Thymus (tissue), 11 donors: ENCODE measurements around the gene OXSR1. TPM values are rescaled to one million over a fixed set of nuclear protein-coding genes. Genes with fewer than 3 reads are reported as not detected.

Experiments
- DNase-seq, 9 donors: peaks; one replicate each; pipeline ENCODE4 v3.0.0-alpha.2; 2013; ENCODE audit warnings: low spot score in 9 of 9, low read depth in 6 of 9, missing footprints in 1 of 9
- H3K27ac ChIP-seq, 2 donors: one replicate each; pipeline ENCODE4 v1.5.1; 2013; ENCODE audit warnings: control low read depth in 1 of 2, low read depth in 1 of 2, low read length in 1 of 2, mild to moderate bottlenecking in 1 of 2, moderate library complexity in 1 of 2
- H3K27me3 ChIP-seq, 2 donors: one replicate each; pipeline ENCODE4 v1.5.1; 2013; ENCODE audit warnings: low read length in 1 of 2; ENCODE audit not compliant: control insufficient read depth in 2 of 2, insufficient read depth in 1 of 2
- H3K36me3 ChIP-seq, 2 donors: one replicate each; pipeline ENCODE4 v1.5.1; 2013; ENCODE audit warnings: low read length in 1 of 2, mild to moderate bottlenecking in 1 of 2, moderate library complexity in 1 of 2; ENCODE audit not compliant: control insufficient read depth in 2 of 2, insufficient read depth in 2 of 2
- H3K4me1 ChIP-seq, 2 donors: one replicate each; pipeline ENCODE4 v1.5.1; 2013; ENCODE audit warnings: low read length in 2 of 2; ENCODE audit not compliant: control insufficient read depth in 2 of 2, insufficient read depth in 2 of 2
- H3K4me3 ChIP-seq, 2 donors: one replicate each; pipeline ENCODE4 v1.5.1; 2013; ENCODE audit warnings: low read length in 2 of 2, control low read depth in 1 of 2, mild to moderate bottlenecking in 1 of 2
- H3K9me3 ChIP-seq, 2 donors: one replicate each; pipeline ENCODE4 v1.5.1; 2013; ENCODE audit warnings: low read length in 1 of 2, mild to moderate bottlenecking in 1 of 2; ENCODE audit not compliant: control insufficient read depth in 2 of 2, insufficient read depth in 1 of 2
- WGBS: extraction: QIAGEN DNeasy Blood & Tissue Kit; methylation state at CpG from one replicate; pipeline ENCODE4 v1.1.7; 2013; 5-methylcytosine and 5-hydroxymethylcytosine counted together
- polyA plus RNA-seq: library from polyadenylated mRNA; stranded (reverse); fragments of 200-250 nt; gene quantifications from one replicate; pipeline ENCODE4 v1.2.3, GENCODE V29; 2013
- total RNA-seq: library from RNA; stranded (reverse); fragments of 120-200 nt; gene quantifications from one replicate; pipeline ENCODE4 v1.2.4, GENCODE V29; 2013
- donor health status: healthy.

Gene OXSR1
- total and polyA plus RNA-seq, 2 donors, result 23.0 to 33.0 TPM

GRCh38 chr3:38140326-38141172 lies 24.8 kb upstream of the OXSR1 start:
- H3K27ac ChIP-seq, result no peak overlapping the region
- 98% methylated on average over 13 of the region's 13 CpGs for WGBS
- no peaks in the 10 kb centered on the region for H3K9me3 ChIP-seq
- H3K4me1 ChIP-seq, result peaks cover 22 to 36% of the 10 kb centered on the region in 2 donors
- DNase-seq, result no peak
- H3K4me3 ChIP-seq, result no peak overlapping the region
- H3K27me3 ChIP-seq, result no peaks in the 10 kb centered on the region
- H3K36me3 ChIP-seq, result peaks cover 23 to 24% of the 10 kb centered on the region in 2 donors

GRCh38 chr3:38141173-38141951 lies 24.0 kb upstream of the OXSR1 start:
- WGBS, result 97% methylated on average over 7 of the region's 7 CpGs
- H3K4me3 ChIP-seq, result no peak overlapping the region
- peaks cover 23 to 24% of the 10 kb centered on the region in 2 donors for H3K36me3 ChIP-seq
- peaks cover 18 to 29% of the 10 kb centered on the region in 2 donors for H3K4me1 ChIP-seq
- H3K27me3 ChIP-seq, result no peaks in the 10 kb centered on the region
- no peak overlapping the region for H3K27ac ChIP-seq
- no peak for DNase-seq
- H3K9me3 ChIP-seq, result no peaks in the 10 kb centered on the region

GRCh38 chr3:38141952-38142273 lies 23.4 kb upstream of the OXSR1 start:
- H3K27ac ChIP-seq, result no peak overlapping the region
- H3K4me1 ChIP-seq, result peaks cover 18 to 29% of the 10 kb centered on the region in 2 donors
- H3K36me3 ChIP-seq, result peaks cover 23 to 24% of the 10 kb centered on the region in 2 donors
- DNase-seq, result no peak
- no peak overlapping the region for H3K4me3 ChIP-seq
- H3K27me3 ChIP-seq, result no peaks in the 10 kb centered on the region
- 97% methylated on average over 2 of the region's 2 CpGs for WGBS
- H3K9me3 ChIP-seq, result no peaks in the 10 kb centered on the region

GRCh38 chr3:38142959-38143358 lies 22.4 kb upstream of the OXSR1 start:
- Histone ChIP-seq H3K36me3 (peaks cover 23 to 24% of the 10 kb centered on the region in 2 donors), H3K27ac (no peak overlapping the region), H3K9me3 (no peaks in the 10 kb centered on the region), H3K27me3 (no peaks in the 10 kb centered on the region), H3K4me1 (peaks cover 14 to 22% of the 10 kb centered on the region in 2 donors), H3K4me3 (no peak overlapping the region)
- 92% methylated on average over 1 of the region's 1 CpG for WGBS
- DNase-seq, result no peak

- no peak overlapping the region for H3K27ac ChIP-seq
- H3K27me3 ChIP-seq, result no peaks in the 10 kb centered on the region
- H3K4me1 ChIP-seq, result peaks cover 11 to 18% of the 10 kb centered on the region in 2 donors
- H3K36me3 ChIP-seq, result peaks cover 23 to 24% of the 10 kb centered on the region in 2 donors
- 78% methylated on average over 3 of the region's 3 CpGs for WGBS
- H3K9me3 ChIP-seq, result no peaks in the 10 kb centered on the region
- no peak overlapping the region for H3K4me3 ChIP-seq
- no peak for DNase-seq
Measured at GRCh38 chr3:38143511-38143910, 21.8 kb upstream of the OXSR1 start.

GRCh38 chr3:38146504-38146903 lies 18.8 kb upstream of the OXSR1 start:
- Histone ChIP-seq H3K27ac (no peak overlapping the region), H3K4me1 (peaks cover 0 to 7% of the 10 kb centered on the region in 2 donors), H3K27me3 (no peaks in the 10 kb centered on the region), H3K9me3 (no peaks in the 10 kb centered on the region), H3K4me3 (no peak overlapping the region), H3K36me3 (peaks cover 9 to 11% of the 10 kb centered on the region in 2 donors)
- 97% methylated on average over 2 of the region's 2 CpGs for whole genome bisulfite sequencing
- no peak for DNase-seq

GRCh38 chr3:38147421-38147820 lies 17.9 kb upstream of the OXSR1 start:
- Histone ChIP-seq H3K4me3 (no peak overlapping the region), H3K27ac (no peak overlapping the region), H3K4me1 (peaks cover 0 to 7% of the 10 kb centered on the region in 2 donors), H3K9me3 (no peaks in the 10 kb centered on the region), H3K27me3 (no peaks in the 10 kb centered on the region), H3K36me3 (peaks cover 0 to 2% of the 10 kb centered on the region in 2 donors)
- WGBS, result 93% methylated on average over 3 of the region's 3 CpGs
- no peak for DNase-seq

- H3K4me1 ChIP-seq, result peaks cover 0 to 7% of the 10 kb centered on the region in 2 donors
- H3K4me3 ChIP-seq, result no peak overlapping the region
- no peaks in the 10 kb centered on the region for H3K36me3 ChIP-seq
- no peak for DNase-seq
- WGBS, result 61% methylated on average over 5 of the region's 5 CpGs
- H3K27ac ChIP-seq, result no peak overlapping the region
- H3K27me3 ChIP-seq, result no peaks in the 10 kb centered on the region
- no peaks in the 10 kb centered on the region for H3K9me3 ChIP-seq
Measured at GRCh38 chr3:38148311-38148882, 16.9 kb upstream of the OXSR1 start.

- WGBS, result 12% methylated on average over 3 of the region's 3 CpGs
- Histone ChIP-seq H3K36me3 (no peaks in the 10 kb centered on the region), H3K4me1 (peaks cover 0 to 7% of the 10 kb centered on the region in 2 donors), H3K27me3 (no peaks in the 10 kb centered on the region), H3K27ac (no peak overlapping the region), H3K9me3 (no peaks in the 10 kb centered on the region), H3K4me3 (no peak overlapping the region)
- no peak for DNase-seq
Measured at GRCh38 chr3:38149708-38150107, 15.6 kb upstream of the OXSR1 start.
